SHP77 treated with DMSO at 0.1 percent for 48 hours (cell line): Measurements from ENCODE around the gene EPAS1.

Experiments
- DNase-seq: peaks from one replicate; lab custom pipeline; 2025; lab: John Stamatoyannopoulos, UW

Gene EPAS1

GRCh38 chr2:46273225-46273863 lies 23.9 kb upstream of the EPAS1 start:
- no peak for DNase-seq

GRCh38 chr2:46273919-46274318 lies 23.3 kb upstream of the EPAS1 start:
- no peak for DNase-seq

- no peak for DNase-seq
Measured at GRCh38 chr2:46274586-46274985, 22.6 kb upstream of the EPAS1 start.

- no peak for DNase-seq
Measured at GRCh38 chr2:46275995-46276394, 21.2 kb upstream of the EPAS1 start.

GRCh38 chr2:46276642-46277041 lies 20.6 kb upstream of the EPAS1 start:
- no peak for DNase-seq

GRCh38 chr2:46277431-46278190 lies 19.6 kb upstream of the EPAS1 start:
- no peak for DNase-seq

- DNase-seq = no peak
Measured at GRCh38 chr2:46278952-46279351, 18.3 kb upstream of the EPAS1 start.

GRCh38 chr2:46281939-46282338 lies 15.3 kb upstream of the EPAS1 start:
- DNase-seq = no peak

- no peak for DNase-seq
Measured at GRCh38 chr2:46283693-46284092, 13.5 kb upstream of the EPAS1 start.

GRCh38 chr2:46284260-46284659 lies 12.9 kb upstream of the EPAS1 start:
- no peak for DNase-seq

- no peak for DNase-seq
Measured at GRCh38 chr2:46284796-46285195, 12.4 kb upstream of the EPAS1 start.

- DNase-seq = no peak
Measured at GRCh38 chr2:46286715-46287114, 10.5 kb upstream of the EPAS1 start.

GRCh38 chr2:46290078-46290477 lies 7.1 kb upstream of the EPAS1 start:
- no peak for DNase-seq

GRCh38 chr2:46293466-46293865 lies 3.7 kb upstream of the EPAS1 start:
- DNase-seq = no peak

- DNase-seq = no peak
Measured at GRCh38 chr2:46294176-46294836, 2.9 kb upstream of the EPAS1 start.

GRCh38 chr2:46296216-46296839 lies 879 bp upstream of the EPAS1 start:
- no peak for DNase-seq

GRCh38 chr2:46297546-46298271 lies 502 bp downstream of the EPAS1 start:
- DNase-seq = no peak

- DNase-seq = no peak
Measured at GRCh38 chr2:46298272-46298521, 990 bp downstream of the EPAS1 start.

GRCh38 chr2:46298522-46299353 lies 1.5 kb downstream of the EPAS1 start:
- no peak for DNase-seq

- no peak for DNase-seq
Measured at GRCh38 chr2:46299365-46300263, 2.4 kb downstream of the EPAS1 start.
